HepG2 (cell line): Measurements from ENCODE around the gene APLF. TPM values are rescaled to one million over a fixed set of nuclear protein-coding genes. Genes with fewer than 3 reads are reported as not detected.

ENCODE experiments used
- ATAC-seq: fragments of 200-7000 bp; cut with Tn5 transposase; 3 replicates; pipeline ENCODE4 v1.9.1; 2020; ENCODE audit warnings: mild to moderate bottlenecking, moderate library complexity
- BruUV-seq: library from RNA; stranded (reverse); fragments of 400-500 nt; replicated peaks from 2 replicates; lab custom pipeline; 2021; lab: Mats Ljungman, UMichigan
- CTCF ChIA-PET: fragments of 300-600 bp; formaldehyde crosslinking; extraction: SDS; loops from one replicate; lab custom pipeline; 2021; ENCODE audit warnings: low total read pairs, inconsistent platforms, low intra/inter-chr PET ratio; lab: Yijun Ruan, JAX
- POLR2A ChIA-PET: fragments of 350-600 bp; sonication (Branson Sonifier 250); formaldehyde crosslinking; loops from one replicate; lab custom pipeline; 2020; ENCODE audit warnings: antibody characterized with exemption, inconsistent platforms; lab: Yijun Ruan, JAX
- DNase-seq: peaks from one replicate; pipeline ENCODE4 v3.0.0-alpha.2; 2015; ENCODE audit warnings: low spot score
- FAIRE-seq: peaks from 3 replicates; lab custom pipeline; 2011; peaks lifted over from hg19 to GRCh38; lab: Jason Lieb, UNC
- H2AFZ ChIP-seq: one replicate; pipeline ENCODE4 v1.6.1; 2011; ENCODE audit warnings: low read length, inconsistent platforms
- H3K27ac ChIP-seq: fragments of 300-600 bp; 3 replicates; pipeline ENCODE4 v1.8.0; 2011; ENCODE audit warnings: mixed run types, mild to moderate bottlenecking, mixed read lengths, low read length, inconsistent platforms; ENCODE audit not compliant: insufficient read depth; ENCODE audit errors: extremely low read length
- H3K27me3 ChIP-seq, 2 experiments: fragments of 200-600 bp in 1 of 2; 2 replicates in 1 of 2; 3 replicates in 1 of 2; pipeline versions ENCODE4 v1.6.0 to v1.8.0; 2011; ENCODE audit warnings: low read length in 2 of 2, mild to moderate bottlenecking in 2 of 2, moderate library complexity in 2 of 2, inconsistent platforms in 1 of 2; ENCODE audit not compliant: insufficient read depth in 2 of 2, control insufficient read depth in 1 of 2
- H3K36me3 ChIP-seq, 2 experiments: fragments of 200-600 bp in 1 of 2; replicated peaks in 1 of 2; 2 replicates in 1 of 2; 3 replicates in 1 of 2; pipeline versions ENCODE4 v1.5.1 to v1.8.0; 2011; ENCODE audit warnings: low read length in 2 of 2, inconsistent platforms in 1 of 2; ENCODE audit not compliant: insufficient read depth in 2 of 2, control insufficient read depth in 1 of 2
- H3K4me1 ChIP-seq: 2 replicates; pipeline ENCODE4 v1.5.1; 2012; ENCODE audit warnings: low read length, inconsistent platforms; ENCODE audit not compliant: insufficient read depth
- H3K4me2 ChIP-seq: 2 replicates; pipeline ENCODE4 v1.6.0; 2011; ENCODE audit warnings: low read depth, low read length, inconsistent platforms
- H3K4me3 ChIP-seq, 3 experiments: fragments of 200-600 bp in 1 of 3; sonication (generic), shearing (Covaris generic) in 1 of 3; replicated peaks in 1 of 3; 2 replicates each; pipeline ENCODE4 v1.5.1; 2011 to 2016; ENCODE audit warnings: low read length in 3 of 3, inconsistent platforms in 2 of 3, low read depth in 2 of 3, mild to moderate bottlenecking in 2 of 3, control low read depth in 1 of 3, mixed read lengths in 1 of 3; ENCODE audit not compliant: insufficient read depth in 1 of 3
- H3K79me2 ChIP-seq: one replicate; pipeline ENCODE4 v1.6.1; 2011; ENCODE audit warnings: low read length, inconsistent platforms; ENCODE audit not compliant: insufficient read depth
- H3K9ac ChIP-seq: 2 replicates; pipeline ENCODE4 v1.6.0; 2011; ENCODE audit warnings: mild to moderate bottlenecking, low read depth, low read length, inconsistent platforms; ENCODE audit not compliant: insufficient read depth
- H3K9me3 ChIP-seq: 2 replicates; pipeline ENCODE4 v1.5.1; 2012; ENCODE audit warnings: mild to moderate bottlenecking, low read length
- H4K20me1 ChIP-seq: 2 replicates; pipeline ENCODE4 v1.6.0; 2011; ENCODE audit warnings: inconsistent platforms, mild to moderate bottlenecking, low read length, moderate library complexity; ENCODE audit not compliant: insufficient read depth
- MAFK ChIP-seq, 2 experiments: IDR thresholded peaks in 1 of 2; conservative IDR thresholded peaks in 1 of 2; 2 replicates each; pipeline ENCODE4 v1.6.1; 2011; ENCODE audit warnings: improper control_type of control experiment in 2 of 2, low read length in 2 of 2
- PRMT3 ChIP-seq: sonication (generic); formaldehyde crosslinking; IDR thresholded peaks from 2 replicates; pipeline ENCODE4 v1.8.1; 2022; ENCODE audit warnings: low read depth, mild to moderate bottlenecking, moderate library complexity, missing genetic modification reagents, borderline replicate concordance
- SNAPC4 ChIP-seq: sonication (generic); formaldehyde crosslinking; IDR thresholded peaks from 2 replicates; pipeline ENCODE4 v1.4.0; 2020; ENCODE audit warnings: mild to moderate bottlenecking, missing genetic modification reagents
- ZNF18 ChIP-seq: sonication (generic); formaldehyde crosslinking; IDR thresholded peaks from 2 replicates; pipeline ENCODE4 v1.8.0; 2022; ENCODE audit warnings: mild to moderate bottlenecking, missing genetic modification reagents; ENCODE audit not compliant: insufficient replicate concordance
- ZSCAN25 ChIP-seq: sonication (generic); formaldehyde crosslinking; IDR thresholded peaks from 2 replicates; pipeline ENCODE4 v1.8.0; 2022; ENCODE audit warnings: mild to moderate bottlenecking, missing genetic modification reagents
- WGBS: methylation state at CpG from one replicate; pipeline ENCODE4 v1.1.6; 2017; ENCODE audit warnings: low lambda C conversion rate; 5-methylcytosine and 5-hydroxymethylcytosine counted together
- in situ Hi-C: cut with HindIII; loops from 2 replicates; pipeline ENCODE4 v1.10.0; 2017; ENCODE audit warnings: low pct_unique_long_range_greater_than_20kb; ENCODE audit not compliant: extremely low pct_ligation_motif_present
- intact Hi-C: fragments of 100-400 bp; cut with micrococcal nuclease; formaldehyde crosslinking; loops from one replicate; pipeline ENCODE4 v1.10.0; 2022; ENCODE audit not compliant: unreplicated experiment
- polyA plus RNA-seq, 8 experiments: library from polyadenylated mRNA; depleted of rRNA in 3 of 8; stranded (reverse) in 7 of 8; unstranded in 1 of 8; fragments of >200 nt; fragmentation: Illumina TruSeq in 4 of 8; extraction: Trizol in 4 of 8; gene quantifications; 2 replicates each; pipeline versions ENCODE4 v1.2.1 to v1.2.3, GENCODE V29; 2011 to 2016; ENCODE audit warnings: low read depth in 4 of 8, missing spikeins in 1 of 8, mixed read lengths in 1 of 8; ENCODE audit not compliant: insufficient read depth in 1 of 8
- total RNA-seq, 5 experiments: library from RNA; depleted of rRNA; stranded (reverse); fragments of >200 nt; fragmentation: Illumina TruSeq; extraction: Trizol; gene quantifications; 2 replicates each; pipeline ENCODE4 v1.2.3, GENCODE V29; 2016; ENCODE audit warnings: low read depth in 1 of 5
- TF ChIP-seq, protein P1 (sequence below): sonication (generic); formaldehyde crosslinking; conservative IDR thresholded peaks from 2 replicates; pipeline ENCODE4 v1.8.0; 2022; ENCODE audit warnings: low read depth, missing genetic modification reagents

Gene APLF
- total and polyA plus RNA-seq, 2 of the 13 experiments (the other 11 are each of a cell fraction or from before 2014, with no cell fraction given) = 0.45 to 2.2 TPM

DNA sequence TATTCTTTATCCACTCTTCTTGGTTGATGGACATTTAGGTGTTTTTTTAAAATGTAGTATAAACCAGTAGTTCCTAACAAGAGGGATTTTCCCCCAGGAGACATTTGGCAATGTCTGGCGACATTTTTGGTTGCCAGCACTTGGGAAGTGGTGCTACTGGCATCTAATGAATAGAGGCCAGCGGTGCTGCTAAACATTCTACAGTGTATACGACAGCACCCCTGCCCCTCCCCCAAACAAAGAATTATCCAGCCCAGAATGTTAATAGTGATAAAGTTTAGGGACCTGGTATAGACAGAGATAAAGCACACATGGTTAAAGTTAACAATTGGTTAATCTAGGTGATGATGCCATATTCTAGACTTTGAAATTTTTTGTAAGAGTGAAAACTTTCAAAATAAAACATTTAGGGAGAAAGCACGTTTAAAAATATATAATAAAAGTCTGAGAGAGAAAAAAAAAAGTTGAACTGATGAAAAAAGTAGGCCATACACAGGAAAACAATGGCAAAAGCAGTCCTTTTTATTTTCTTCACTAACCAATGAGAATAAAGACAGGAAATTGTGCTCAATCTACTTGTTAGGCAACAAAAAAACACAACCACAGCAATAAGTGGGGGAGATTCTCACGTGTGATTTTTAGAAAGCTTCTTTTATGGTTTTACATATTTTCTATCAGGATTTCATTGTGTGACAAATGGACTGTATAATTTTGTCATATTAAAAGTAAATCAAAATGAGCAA, 15.1 kb upstream of the APLF start:
- no peaks in the 10 kb centered on the region for H3K9me3 ChIP-seq
- TF ChIP-seq PRMT3 (CRISPR knock-in tag) = no peak
- 0 out of 4 replicates have a peak, but pooled peaks of 1 of the 2 experiments have one; percentile 20 for TF ChIP-seq MAFK (conservative IDR thresholded peaks at IDR 0.05 in 1 of 2, IDR thresholded peaks at IDR 0.05 in 1 of 2; ENCODE audit: low read length in 2 of 2)
- TF ChIP-seq, all 625 proteins: peak for 1
- peaks cover 0 to 2% of the 10 kb centered on the region in 2 experiments; a peak in 2 of 5 replicates for H3K27me3 ChIP-seq
- intact Hi-C loops (no loop called here), in situ Hi-C loops (no loop called here)
- FAIRE-seq (no peak), ATAC-seq (no peak), DNase-seq (no peak)
- H3K4me1 ChIP-seq = no peaks in the 10 kb centered on the region
- no peaks in the 10 kb centered on the region; the same call in 1 of the 2 replicates for H4K20me1 ChIP-seq
- ChIA-PET POLR2A (no interaction called here), CTCF (no interaction called here)
- no peak overlapping the region for H2AFZ ChIP-seq
- no peak overlapping the region for H3K4me3 ChIP-seq
- no peak overlapping the region for H3K27ac ChIP-seq
- no peak overlapping the region for H3K9ac ChIP-seq
- WGBS = 40% methylated on average over 5 of the region's 5 CpGs
- H3K36me3 ChIP-seq = no peaks in the 10 kb centered on the region
- BruUV-seq = no TSS peak
- no peaks in the 10 kb centered on the region for H3K79me2 ChIP-seq
- no peak overlapping the region for H3K4me2 ChIP-seq

GRCh38 chr2:68453761-68454360, 13.5 kb upstream of the APLF start:
- CTCF ChIA-PET = no interaction called here
- FAIRE-seq (no peak), DNase-seq (no peak), ATAC-seq (no peak)
- no peak overlapping the region for H3K4me2 ChIP-seq
- no peaks in the 10 kb centered on the region; the same call in 1 of the 2 replicates for H4K20me1 ChIP-seq
- H3K36me3 ChIP-seq = no peaks in the 10 kb centered on the region
- TF ChIP-seq SNAPC4 (CRISPR knock-in tag) = no peak
- TF ChIP-seq, protein P1, sequence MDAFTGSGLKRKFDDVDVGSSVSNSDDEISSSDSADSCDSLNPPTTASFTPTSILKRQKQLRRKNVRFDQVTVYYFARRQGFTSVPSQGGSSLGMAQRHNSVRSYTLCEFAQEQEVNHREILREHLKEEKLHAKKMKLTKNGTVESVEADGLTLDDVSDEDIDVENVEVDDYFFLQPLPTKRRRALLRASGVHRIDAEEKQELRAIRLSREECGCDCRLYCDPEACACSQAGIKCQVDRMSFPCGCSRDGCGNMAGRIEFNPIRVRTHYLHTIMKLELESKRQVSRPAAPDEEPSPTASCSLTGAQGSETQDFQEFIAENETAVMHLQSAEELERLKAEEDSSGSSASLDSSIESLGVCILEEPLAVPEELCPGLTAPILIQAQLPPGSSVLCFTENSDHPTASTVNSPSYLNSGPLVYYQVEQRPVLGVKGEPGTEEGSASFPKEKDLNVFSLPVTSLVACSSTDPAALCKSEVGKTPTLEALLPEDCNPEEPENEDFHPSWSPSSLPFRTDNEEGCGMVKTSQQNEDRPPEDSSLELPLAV (CRISPR knock-in tag) = no peak
- no peak for TF ChIP-seq ZNF18 (CRISPR knock-in tag)
- no peak for TF ChIP-seq ZSCAN25 (CRISPR knock-in tag)
- TF ChIP-seq, all 625 proteins: peak for 0
- in situ Hi-C loops = no loop called here
- intact Hi-C loops = no loop called here
- H3K4me3 ChIP-seq = no peak overlapping the region
- no peak overlapping the region for H2AFZ ChIP-seq
- no peak overlapping the region for H3K27ac ChIP-seq
- H3K27me3 ChIP-seq = peaks cover 0 to 2% of the 10 kb centered on the region in 2 experiments; a peak in 1 of 5 replicates
- no TSS peak for BruUV-seq
- 23% methylated on average over 2 of the region's 2 CpGs for WGBS
- H3K9ac ChIP-seq = no peak overlapping the region
- no peaks in the 10 kb centered on the region for H3K9me3 ChIP-seq
- POLR2A ChIA-PET = no interaction called here
- H3K79me2 ChIP-seq = no peaks in the 10 kb centered on the region
- H3K4me1 ChIP-seq = no peaks in the 10 kb centered on the region
